OCI-LY7 (cell line): ENCODE results near the gene KIF21B. TPM values are rescaled to one million over a fixed set of nuclear protein-coding genes. Genes with fewer than 3 reads are reported as not detected.

Experiments used
- BruUV-seq: library from RNA; stranded (reverse); fragments of 400-500 nt; replicated peaks from 2 replicates; lab custom pipeline; 2021; lab: Mats Ljungman, UMichigan
- CTCF ChIA-PET: fragments of 300-600 bp; sonication (Branson Sonifier 250); formaldehyde crosslinking; loops from one replicate; lab custom pipeline; 2022; ENCODE audit warnings: antibody characterized with exemption; ENCODE audit not compliant: unreplicated experiment; lab: Charles Lee
- POLR2A ChIA-PET: fragments of 300-600 bp; sonication (Branson Sonifier 250); formaldehyde crosslinking; loops from one replicate; lab custom pipeline; 2022; ENCODE audit warnings: antibody characterized with exemption; lab: Charles Lee
- DNase-seq: peaks from one replicate; pipeline ENCODE4 v3.0.0-alpha.2; 2015; ENCODE audit warnings: low spot score
- H2AFZ ChIP-seq: fragments of 200-600 bp; sonication (generic), shearing (Covaris generic); 2 replicates; pipeline ENCODE4 v1.6.1; 2014; ENCODE audit warnings: mild to moderate bottlenecking, antibody characterized with exemption, low read length, moderate library complexity
- H3K27ac ChIP-seq: fragments of 200-600 bp; sonication (generic); 2 replicates; pipeline ENCODE4 v1.5.1; 2014; ENCODE audit warnings: mixed run types, low read depth, mild to moderate bottlenecking, moderate library complexity, low read length, inconsistent platforms; ENCODE audit not compliant: poor library complexity, severe bottlenecking
- H3K36me3 ChIP-seq: fragments of 200-600 bp; sonication (generic); 2 replicates; pipeline ENCODE4 v1.6.1; 2014; ENCODE audit warnings: mild to moderate bottlenecking, antibody characterized with exemption, low read length, moderate library complexity, mixed read lengths; ENCODE audit not compliant: insufficient read depth
- H3K4me1 ChIP-seq: fragments of 200-600 bp; sonication (generic); 2 replicates; pipeline ENCODE4 v1.5.1; 2014; ENCODE audit warnings: mild to moderate bottlenecking, low read length; ENCODE audit not compliant: insufficient read depth, poor library complexity, severe bottlenecking
- H3K4me2 ChIP-seq: fragments of 200-600 bp; sonication (generic); 2 replicates; pipeline ENCODE4 v1.6.1; 2014; ENCODE audit warnings: mild to moderate bottlenecking, low read length
- H3K4me3 ChIP-seq: fragments of 200-600 bp; sonication (generic); 2 replicates; pipeline ENCODE4 v1.5.1; 2014; ENCODE audit warnings: mild to moderate bottlenecking, low read depth, low read length; ENCODE audit not compliant: poor library complexity, severe bottlenecking
- H3K79me2 ChIP-seq: fragments of 200-600 bp; sonication (generic); 2 replicates; pipeline ENCODE4 v1.6.1; 2016; ENCODE audit warnings: low read depth, mild to moderate bottlenecking, low read length, moderate library complexity, mixed read lengths; ENCODE audit not compliant: insufficient read depth
- H3K9me2 ChIP-seq: fragments of 200-600 bp; sonication (generic); 2 replicates; pipeline ENCODE4 v1.6.1; 2016; ENCODE audit warnings: mild to moderate bottlenecking, low read length, mixed read lengths; ENCODE audit not compliant: insufficient read depth
- H3K9me3 ChIP-seq: fragments of 200-600 bp; sonication (generic); 2 replicates; pipeline ENCODE4 v1.6.1; 2014; ENCODE audit warnings: mild to moderate bottlenecking, mixed run types, low read length, mixed read lengths
- H4K20me1 ChIP-seq: fragments of 200-600 bp; sonication (generic); 2 replicates; pipeline ENCODE4 v1.6.1; 2014; ENCODE audit warnings: mild to moderate bottlenecking, antibody characterized with exemption, low read length, moderate library complexity, mixed read lengths; ENCODE audit not compliant: insufficient read depth
- CTCF ChIP-seq: fragments of 200-600 bp; sonication (generic); conservative IDR thresholded peaks from 2 replicates; pipeline ENCODE4 v1.5.1; 2014; ENCODE audit warnings: mild to moderate bottlenecking, antibody characterized with exemption, low read length, moderate library complexity, mixed read lengths
- EZH2phosphoT487 ChIP-seq: fragments of 200-600 bp; sonication (generic); IDR thresholded peaks from 2 replicates; pipeline ENCODE4 v1.6.1; 2018; ENCODE audit warnings: low read depth, borderline replicate concordance, mild to moderate bottlenecking, mixed run types, antibody characterized with exemption, low read length, moderate library complexity, mixed read lengths
- intact Hi-C: fragments of 100-400 bp; cut with micrococcal nuclease; formaldehyde crosslinking; loops from one replicate; pipeline ENCODE4 v1.10.0; 2022; ENCODE audit not compliant: unreplicated experiment
- total RNA-seq, 2 experiments: library from RNA; depleted of rRNA in 1 of 2; stranded (reverse); fragments of >200 nt in 1 of 2; shearing (Covaris generic) in 1 of 2; gene quantifications; 2 replicates each; pipeline ENCODE4 v1.2.3, GENCODE V29; 2014 to 2022

KIF21B gene
- total RNA-seq, 2 experiments from 2014 or later = 30.5 to 65.7 TPM

- Histone ChIP-seq H3K79me2 (no peaks in the 10 kb centered on the region), H2AFZ (no peak overlapping the region), H4K20me1 (no peaks in the 10 kb centered on the region), H3K9me2 (no peaks in the 10 kb centered on the region), H3K9me3 (no peaks in the 10 kb centered on the region), H3K4me2 (no peak overlapping the region), H3K27ac (no peak overlapping the region), H3K4me3 (no peak overlapping the region), H3K36me3 (peaks cover 58% of the 10 kb centered on the region), H3K4me1 (no peaks in the 10 kb centered on the region)
- POLR2A ChIA-PET = no interaction called here
- TF ChIP-seq EZH2phosphoT487 = no peak
- TF ChIP-seq CTCF = no peak
- no TSS peak for BruUV-seq
- CTCF ChIA-PET = interaction anchor here (1.0 kb wide), 1 partner anchor 9 kb away, joined by 4 read pairs; no protein-coding TSS in a partner anchor
- no peak for DNase-seq
- intact Hi-C loops = no loop called here
These were observed 42.2 kb downstream of the KIF21B start for GRCh38 chr1:200981278-200981677.

- no peaks in the 10 kb centered on the region for H3K79me2 ChIP-seq
- peaks cover 54% of the 10 kb centered on the region for H3K36me3 ChIP-seq
- no TSS peak for BruUV-seq
- ChIA-PET POLR2A (interaction anchor here (0.6 kb wide), 1 partner anchor 42 kb away, joined by 3 read pairs; no protein-coding TSS in a partner anchor), CTCF (interaction anchor here (1.7 kb wide), 1 partner anchor 59 kb away, joined by 4 read pairs; no protein-coding TSS in a partner anchor)
- no peaks in the 10 kb centered on the region for H3K4me1 ChIP-seq
- H4K20me1 ChIP-seq = no peaks in the 10 kb centered on the region
- H3K9me2 ChIP-seq = no peaks in the 10 kb centered on the region
- H3K27ac ChIP-seq = no peak overlapping the region
- no peak for DNase-seq
- intact Hi-C loops = no loop called here
- H2AFZ ChIP-seq = no peak overlapping the region
- no peak overlapping the region for H3K4me3 ChIP-seq
- no peaks in the 10 kb centered on the region for H3K9me3 ChIP-seq
- TF ChIP-seq EZH2phosphoT487 = no peak
- no peak for TF ChIP-seq CTCF
- H3K4me2 ChIP-seq = no peak overlapping the region
These were observed 42.6 kb downstream of the KIF21B start for GRCh38 chr1:200980873-200981272.

- DNase-seq = no peak
- no peak overlapping the region for H3K4me3 ChIP-seq
- H3K27ac ChIP-seq = no peak overlapping the region
- peaks cover 54% of the 10 kb centered on the region for H3K36me3 ChIP-seq
- POLR2A ChIA-PET = interaction anchor here (0.5 to 1.3 kb wide), 4 partner anchors 41 to 517 kb away, joined by 3 to 4 read pairs (median 3); no protein-coding TSS in a partner anchor
- H3K9me2 ChIP-seq = no peaks in the 10 kb centered on the region
- H3K4me1 ChIP-seq = no peaks in the 10 kb centered on the region
- CTCF ChIA-PET = interaction anchor here (0.7 to 2.1 kb wide), 8 partner anchors 35 to 145 kb away, joined by 3 to 13 read pairs (median 5); no protein-coding TSS in a partner anchor
- H2AFZ ChIP-seq = no peak overlapping the region
- H3K4me2 ChIP-seq = no peak overlapping the region
- BruUV-seq = no TSS peak
- TF ChIP-seq EZH2phosphoT487 (no peak), CTCF (no peak)
- intact Hi-C loops = no loop called here
- H4K20me1 ChIP-seq = no peaks in the 10 kb centered on the region
- no peaks in the 10 kb centered on the region for H3K79me2 ChIP-seq
- no peaks in the 10 kb centered on the region for H3K9me3 ChIP-seq
These were observed 43.1 kb downstream of the KIF21B start for GRCh38 chr1:200980452-200980772.
